ENCODE measurements around the gene WDR37.

WDR37 gene

GRCh38 chr10:1153805-1154351 is 97.7 kb downstream of the WDR37 start:
- DNase-seq (ENCODE audit: insufficient read length, low spot score): no peak
- FAIRE-seq: no peak
- TF ChIP-seq CTCF (IDR thresholded peaks at IDR 0.05; ENCODE audit: insufficient read depth, missing control alignments): no peak

- no peak for TF ChIP-seq CTCF (IDR thresholded peaks at IDR 0.05; ENCODE audit: insufficient read depth, missing control alignments)
- DNase-seq (ENCODE audit: insufficient read length, low spot score) (no peak), FAIRE-seq (no peak)
Measured at GRCh38 chr10:1154531-1155295, 98.5 kb downstream of the WDR37 start.

- TF ChIP-seq CTCF (IDR thresholded peaks at IDR 0.05; ENCODE audit: insufficient read depth, missing control alignments): no peak
- no peak for DNase-seq (ENCODE audit: insufficient read length, low spot score)
- FAIRE-seq: no peak
Measured at GRCh38 chr10:1155791-1156615, 99.8 kb downstream of the WDR37 start.

GRCh38 chr10:1156616-1156886 is 100.4 kb downstream of the WDR37 start:
- no peak for TF ChIP-seq CTCF (IDR thresholded peaks at IDR 0.05; ENCODE audit: insufficient read depth, missing control alignments)
- DNase-seq (ENCODE audit: insufficient read length, low spot score) (no peak), FAIRE-seq (no peak)

GRCh38 chr10:1156921-1157614 is 100.9 kb downstream of the WDR37 start:
- FAIRE-seq (no peak), DNase-seq (ENCODE audit: insufficient read length, low spot score) (no peak)
- no peak for TF ChIP-seq CTCF (IDR thresholded peaks at IDR 0.05; ENCODE audit: insufficient read depth, missing control alignments)

GRCh38 chr10:1157615-1157933 is 101.4 kb downstream of the WDR37 start:
- no peak for FAIRE-seq
- TF ChIP-seq CTCF (IDR thresholded peaks at IDR 0.05; ENCODE audit: insufficient read depth, missing control alignments): no peak
- DNase-seq (ENCODE audit: insufficient read length, low spot score): no peak

Data from D721Med (cell line).